Measurements from ENCODE around the gene FITM2.
"Not testable (repeated sequence)": the region's sequence is repeated elsewhere in the genome, so short reads cannot be mapped to it uniquely, and the experiment has no call there.

The FITM2 gene

GRCh38 chr20:44302736-44303135, 8.3 kb downstream of the FITM2 start:
- no peak overlapping the region for H3K4me3 ChIP-seq (ENCODE audit: extremely low read depth, insufficient read depth, low read length, poor library complexity, severe bottlenecking)
- WGBS, 2 experiments (ENCODE audit: insufficient coverage in 2 of 2) = 92 to 96% methylated on average over 4 to 7 of the region's 8 CpGs
- peaks cover 3% of the 10 kb centered on the region for H3K36me3 ChIP-seq (ENCODE audit: control insufficient read depth, insufficient read depth, low read length)
- no peaks in the 10 kb centered on the region for H3K9me3 ChIP-seq (ENCODE audit: control insufficient read depth, low read length)
- H3K4me1 ChIP-seq (ENCODE audit: control insufficient read depth, insufficient read depth, low read length, poor library complexity, severe bottlenecking) = no peaks in the 10 kb centered on the region
- H3K27ac ChIP-seq (ENCODE audit: low read depth, low read length, severe bottlenecking) = no peak overlapping the region

- no peak overlapping the region for H3K27ac ChIP-seq (ENCODE audit: low read depth, low read length, severe bottlenecking)
- no peak overlapping the region for H3K4me3 ChIP-seq (ENCODE audit: extremely low read depth, insufficient read depth, low read length, poor library complexity, severe bottlenecking)
- H3K9me3 ChIP-seq (ENCODE audit: control insufficient read depth, low read length) = no peaks in the 10 kb centered on the region
- no peaks in the 10 kb centered on the region for H3K4me1 ChIP-seq (ENCODE audit: control insufficient read depth, insufficient read depth, low read length, poor library complexity, severe bottlenecking)
- peaks cover 3% of the 10 kb centered on the region for H3K36me3 ChIP-seq (ENCODE audit: control insufficient read depth, insufficient read depth, low read length)
- WGBS, 2 experiments (ENCODE audit: insufficient coverage in 2 of 2) = 59 to 70% methylated on average over 2 to 5 of the region's 5 CpGs
Observed at GRCh38 chr20:44302026-44302669, 8.9 kb downstream of the FITM2 start.

GRCh38 chr20:44301285-44301684, 9.7 kb downstream of the FITM2 start:
- H3K36me3 ChIP-seq (ENCODE audit: control insufficient read depth, insufficient read depth, low read length) = peaks cover 3% of the 10 kb centered on the region
- no peaks in the 10 kb centered on the region for H3K9me3 ChIP-seq (ENCODE audit: control insufficient read depth, low read length)
- H3K4me1 ChIP-seq (ENCODE audit: control insufficient read depth, insufficient read depth, low read length, poor library complexity, severe bottlenecking) = no peaks in the 10 kb centered on the region
- no peak overlapping the region for H3K27ac ChIP-seq (ENCODE audit: low read depth, low read length, severe bottlenecking)
- no peak overlapping the region for H3K4me3 ChIP-seq (ENCODE audit: extremely low read depth, insufficient read depth, low read length, poor library complexity, severe bottlenecking)

GRCh38 chr20:44299011-44299535, 11.9 kb downstream of the FITM2 start:
- H3K4me3 ChIP-seq (ENCODE audit: extremely low read depth, insufficient read depth, low read length, poor library complexity, severe bottlenecking); H3K9me3 ChIP-seq (ENCODE audit: control insufficient read depth, low read length); H3K4me1 ChIP-seq (ENCODE audit: control insufficient read depth, insufficient read depth, low read length, poor library complexity, severe bottlenecking); H3K36me3 ChIP-seq (ENCODE audit: control insufficient read depth, insufficient read depth, low read length); H3K27ac ChIP-seq (ENCODE audit: low read depth, low read length, severe bottlenecking): not testable (repeated sequence)
- 82 to 95% methylated on average over 4 to 24 of the region's 42 CpGs for WGBS, 2 experiments (ENCODE audit: insufficient coverage in 2 of 2)

- WGBS, 2 experiments (ENCODE audit: insufficient coverage in 2 of 2) = 89 to 94% methylated on average over 3 of the region's 4 CpGs
- Histone ChIP-seq H3K27ac (ENCODE audit: low read depth, low read length, severe bottlenecking) (no peak overlapping the region), H3K9me3 (ENCODE audit: control insufficient read depth, low read length) (no peaks in the 10 kb centered on the region), H3K4me3 (ENCODE audit: extremely low read depth, insufficient read depth, low read length, poor library complexity, severe bottlenecking) (no peak overlapping the region), H3K36me3 (ENCODE audit: control insufficient read depth, insufficient read depth, low read length) (no peaks in the 10 kb centered on the region), H3K4me1 (ENCODE audit: control insufficient read depth, insufficient read depth, low read length, poor library complexity, severe bottlenecking) (no peaks in the 10 kb centered on the region)
Observed at GRCh38 chr20:44297721-44298120, 13.3 kb downstream of the FITM2 start.

- WGBS, 2 experiments (ENCODE audit: insufficient coverage in 2 of 2) = 83 to 92% methylated on average over 2 of the region's 7 CpGs
- Histone ChIP-seq H3K4me1 (ENCODE audit: control insufficient read depth, insufficient read depth, low read length, poor library complexity, severe bottlenecking) (no peaks in the 10 kb centered on the region), H3K9me3 (ENCODE audit: control insufficient read depth, low read length) (no peaks in the 10 kb centered on the region), H3K36me3 (ENCODE audit: control insufficient read depth, insufficient read depth, low read length) (no peaks in the 10 kb centered on the region), H3K27ac (ENCODE audit: low read depth, low read length, severe bottlenecking) (no peak overlapping the region), H3K4me3 (ENCODE audit: extremely low read depth, insufficient read depth, low read length, poor library complexity, severe bottlenecking) (no peak overlapping the region)
Observed at GRCh38 chr20:44296011-44296410, 15.0 kb downstream of the FITM2 start.

GRCh38 chr20:44291754-44292153, 19.2 kb downstream of the FITM2 start:
- 97% methylated on average over 5 to 6 of the region's 7 CpGs for WGBS, 2 experiments (ENCODE audit: insufficient coverage in 2 of 2)
- Histone ChIP-seq H3K36me3 (ENCODE audit: control insufficient read depth, insufficient read depth, low read length) (no peaks in the 10 kb centered on the region), H3K4me3 (ENCODE audit: extremely low read depth, insufficient read depth, low read length, poor library complexity, severe bottlenecking) (no peak overlapping the region), H3K9me3 (ENCODE audit: control insufficient read depth, low read length) (peaks cover 7% of the 10 kb centered on the region), H3K4me1 (ENCODE audit: control insufficient read depth, insufficient read depth, low read length, poor library complexity, severe bottlenecking) (no peaks in the 10 kb centered on the region), H3K27ac (ENCODE audit: low read depth, low read length, severe bottlenecking) (no peak overlapping the region)

GRCh38 chr20:44288252-44288651, 22.8 kb downstream of the FITM2 start:
- Histone ChIP-seq H3K36me3 (ENCODE audit: control insufficient read depth, insufficient read depth, low read length) (no peaks in the 10 kb centered on the region), H3K4me1 (ENCODE audit: control insufficient read depth, insufficient read depth, low read length, poor library complexity, severe bottlenecking) (no peaks in the 10 kb centered on the region), H3K9me3 (ENCODE audit: control insufficient read depth, low read length) (peaks cover 7% of the 10 kb centered on the region), H3K27ac (ENCODE audit: low read depth, low read length, severe bottlenecking) (no peak overlapping the region), H3K4me3 (ENCODE audit: extremely low read depth, insufficient read depth, low read length, poor library complexity, severe bottlenecking) (no peak overlapping the region)
- WGBS, 2 experiments (ENCODE audit: insufficient coverage in 2 of 2) = 82% methylated on average over 2 of the region's 3 CpGs; no CpG with 5 or more reads in 1 of the 2 experiments

GRCh38 chr20:44287272-44288097, 23.5 kb downstream of the FITM2 start:
- Histone ChIP-seq H3K9me3 (ENCODE audit: control insufficient read depth, low read length) (peaks cover 7% of the 10 kb centered on the region), H3K4me3 (ENCODE audit: extremely low read depth, insufficient read depth, low read length, poor library complexity, severe bottlenecking) (no peak overlapping the region), H3K27ac (ENCODE audit: low read depth, low read length, severe bottlenecking) (no peak overlapping the region), H3K4me1 (ENCODE audit: control insufficient read depth, insufficient read depth, low read length, poor library complexity, severe bottlenecking) (no peaks in the 10 kb centered on the region), H3K36me3 (ENCODE audit: control insufficient read depth, insufficient read depth, low read length) (no peaks in the 10 kb centered on the region)
- 72 to 100% methylated on average over 3 of the region's 5 CpGs for WGBS, 2 experiments (ENCODE audit: insufficient coverage in 2 of 2)

- H3K9me3 ChIP-seq (ENCODE audit: control insufficient read depth, low read length) = peaks cover 7% of the 10 kb centered on the region
- H3K4me1 ChIP-seq (ENCODE audit: control insufficient read depth, insufficient read depth, low read length, poor library complexity, severe bottlenecking) = no peaks in the 10 kb centered on the region
- no peak overlapping the region for H3K27ac ChIP-seq (ENCODE audit: low read depth, low read length, severe bottlenecking)
- H3K36me3 ChIP-seq (ENCODE audit: control insufficient read depth, insufficient read depth, low read length) = no peaks in the 10 kb centered on the region
- 100% methylated on average over 1 of the region's 1 CpG; no CpG with 5 or more reads in 1 of the 2 experiments for WGBS, 2 experiments (ENCODE audit: insufficient coverage in 2 of 2)
- H3K4me3 ChIP-seq (ENCODE audit: extremely low read depth, insufficient read depth, low read length, poor library complexity, severe bottlenecking) = no peak overlapping the region
Observed at GRCh38 chr20:44284032-44284431, 27.0 kb downstream of the FITM2 start.

- no peak overlapping the region for H3K27ac ChIP-seq (ENCODE audit: low read depth, low read length, severe bottlenecking)
- H3K4me3 ChIP-seq (ENCODE audit: extremely low read depth, insufficient read depth, low read length, poor library complexity, severe bottlenecking) = no peak overlapping the region
- H3K9me3 ChIP-seq (ENCODE audit: control insufficient read depth, low read length) = no peaks in the 10 kb centered on the region
- H3K36me3 ChIP-seq (ENCODE audit: control insufficient read depth, insufficient read depth, low read length) = no peaks in the 10 kb centered on the region
- H3K4me1 ChIP-seq (ENCODE audit: control insufficient read depth, insufficient read depth, low read length, poor library complexity, severe bottlenecking) = no peaks in the 10 kb centered on the region
- WGBS, 2 experiments (ENCODE audit: insufficient coverage in 2 of 2) = 87 to 93% methylated on average over 2 to 3 of the region's 3 CpGs
Observed at GRCh38 chr20:44282192-44282591, 28.8 kb downstream of the FITM2 start.
